HepG2 (cell line): ENCODE measurements around the gene TTLL4. TPM values are rescaled to one million over a fixed set of nuclear protein-coding genes. Genes with fewer than 3 reads are reported as not detected.

ENCODE experiments used
- ATRX ChIP-seq: sonication (generic); formaldehyde crosslinking; IDR thresholded peaks from 2 replicates; pipeline ENCODE4 v1.4.0; 2020; ENCODE audit warnings: missing genetic modification reagents, borderline replicate concordance
- DMTF1 ChIP-seq: sonication (generic); formaldehyde crosslinking; IDR thresholded peaks from 2 replicates; pipeline ENCODE4 v1.4.0; 2020; ENCODE audit warnings: mild to moderate bottlenecking, missing genetic modification reagents
- JUNB ChIP-seq: sonication (generic); formaldehyde crosslinking; IDR thresholded peaks from 2 replicates; pipeline ENCODE4 v1.8.0; 2022; ENCODE audit warnings: missing genetic modification reagents, mild to moderate bottlenecking, borderline replicate concordance
- KDM4B ChIP-seq: sonication (generic); formaldehyde crosslinking; IDR thresholded peaks from 2 replicates; pipeline ENCODE4 v1.4.0; 2020; ENCODE audit warnings: missing genetic modification reagents
- KLF13 ChIP-seq: sonication (generic); formaldehyde crosslinking; IDR thresholded peaks from 2 replicates; pipeline ENCODE4 v1.4.0; 2020; ENCODE audit warnings: mild to moderate bottlenecking, missing genetic modification reagents
- NFE2L2 ChIP-seq: fragments of 150-350 bp; IDR thresholded peaks from 2 replicates; pipeline ENCODE4 v1.6.1; 2014; ENCODE audit warnings: low read length
- PLSCR1 ChIP-seq: sonication (generic); formaldehyde crosslinking; IDR thresholded peaks from 2 replicates; pipeline ENCODE4 v1.5.0; 2020; ENCODE audit warnings: missing genetic modification reagents, mild to moderate bottlenecking, borderline replicate concordance
- RFXANK ChIP-seq: IDR thresholded peaks from 2 replicates; pipeline ENCODE4 v1.6.1; 2016
- SIX4 ChIP-seq: sonication (generic); formaldehyde crosslinking; IDR thresholded peaks from 2 replicates; pipeline ENCODE4 v1.4.0; 2020; ENCODE audit warnings: missing genetic modification reagents
- SRSF9 ChIP-seq: fragments of 200-400 bp; formaldehyde crosslinking; IDR thresholded peaks from 2 replicates; pipeline ENCODE4 v1.6.1; 2018; ENCODE audit warnings: borderline replicate concordance, mild to moderate bottlenecking, low read depth, low read length; ENCODE audit not compliant: insufficient read depth, poor library complexity, severe bottlenecking
- THYN1 ChIP-seq: sonication (generic); formaldehyde crosslinking; IDR thresholded peaks from 2 replicates; pipeline ENCODE4 v1.8.1; 2023; ENCODE audit warnings: low read depth, mild to moderate bottlenecking, moderate library complexity, missing genetic modification reagents, borderline replicate concordance
- TSC22D2 ChIP-seq: sonication (generic); formaldehyde crosslinking; IDR thresholded peaks from 2 replicates; pipeline ENCODE4 v1.5.1; 2020; ENCODE audit warnings: missing genetic modification reagents, mild to moderate bottlenecking, borderline replicate concordance
- ZNF143 ChIP-seq: sonication (generic); formaldehyde crosslinking; IDR thresholded peaks from 2 replicates; pipeline ENCODE4 v1.4.0; 2020; ENCODE audit warnings: missing genetic modification reagents
- ZNF232 ChIP-seq: sonication (generic); formaldehyde crosslinking; IDR thresholded peaks from 2 replicates; pipeline ENCODE4 v1.4.0; 2020; ENCODE audit warnings: missing genetic modification reagents, borderline replicate concordance
- ZNF317 ChIP-seq: sonication (generic); formaldehyde crosslinking; IDR thresholded peaks from 2 replicates; pipeline ENCODE4 v1.5.0; 2020; ENCODE audit warnings: mild to moderate bottlenecking, missing genetic modification reagents
- ZNF746 ChIP-seq: sonication (generic); formaldehyde crosslinking; IDR thresholded peaks from 2 replicates; pipeline ENCODE4 v1.8.0; 2022; ENCODE audit warnings: mild to moderate bottlenecking, missing genetic modification reagents
- ZNF772 ChIP-seq: sonication (generic); formaldehyde crosslinking; IDR thresholded peaks from 2 replicates; pipeline ENCODE4 v1.5.0; 2020; ENCODE audit warnings: mild to moderate bottlenecking, missing genetic modification reagents
- polyA plus RNA-seq, 8 experiments: library from polyadenylated mRNA; depleted of rRNA in 3 of 8; stranded (reverse) in 7 of 8; unstranded in 1 of 8; fragments of >200 nt; fragmentation: Illumina TruSeq in 4 of 8; extraction: Trizol in 4 of 8; gene quantifications; 2 replicates each; pipeline versions ENCODE4 v1.2.1 to v1.2.3, GENCODE V29; 2011 to 2016; ENCODE audit warnings: low read depth in 4 of 8, missing spikeins in 1 of 8, mixed read lengths in 1 of 8; ENCODE audit not compliant: insufficient read depth in 1 of 8
- total RNA-seq, 5 experiments: library from RNA; depleted of rRNA; stranded (reverse); fragments of >200 nt; fragmentation: Illumina TruSeq; extraction: Trizol; gene quantifications; 2 replicates each; pipeline ENCODE4 v1.2.3, GENCODE V29; 2016; ENCODE audit warnings: low read depth in 1 of 5
- TF ChIP-seq, protein P1 (sequence below): sonication (generic); formaldehyde crosslinking; IDR thresholded peaks from 2 replicates; pipeline ENCODE4 v1.4.0; 2020; ENCODE audit warnings: mild to moderate bottlenecking, missing genetic modification reagents

TTLL4 gene
- total and polyA plus RNA-seq, 2 of the 13 experiments (the other 11 are each of a cell fraction or from before 2014, with no cell fraction given), result 77.5 to 84.6 TPM

- TF ChIP-seq, protein P1, sequence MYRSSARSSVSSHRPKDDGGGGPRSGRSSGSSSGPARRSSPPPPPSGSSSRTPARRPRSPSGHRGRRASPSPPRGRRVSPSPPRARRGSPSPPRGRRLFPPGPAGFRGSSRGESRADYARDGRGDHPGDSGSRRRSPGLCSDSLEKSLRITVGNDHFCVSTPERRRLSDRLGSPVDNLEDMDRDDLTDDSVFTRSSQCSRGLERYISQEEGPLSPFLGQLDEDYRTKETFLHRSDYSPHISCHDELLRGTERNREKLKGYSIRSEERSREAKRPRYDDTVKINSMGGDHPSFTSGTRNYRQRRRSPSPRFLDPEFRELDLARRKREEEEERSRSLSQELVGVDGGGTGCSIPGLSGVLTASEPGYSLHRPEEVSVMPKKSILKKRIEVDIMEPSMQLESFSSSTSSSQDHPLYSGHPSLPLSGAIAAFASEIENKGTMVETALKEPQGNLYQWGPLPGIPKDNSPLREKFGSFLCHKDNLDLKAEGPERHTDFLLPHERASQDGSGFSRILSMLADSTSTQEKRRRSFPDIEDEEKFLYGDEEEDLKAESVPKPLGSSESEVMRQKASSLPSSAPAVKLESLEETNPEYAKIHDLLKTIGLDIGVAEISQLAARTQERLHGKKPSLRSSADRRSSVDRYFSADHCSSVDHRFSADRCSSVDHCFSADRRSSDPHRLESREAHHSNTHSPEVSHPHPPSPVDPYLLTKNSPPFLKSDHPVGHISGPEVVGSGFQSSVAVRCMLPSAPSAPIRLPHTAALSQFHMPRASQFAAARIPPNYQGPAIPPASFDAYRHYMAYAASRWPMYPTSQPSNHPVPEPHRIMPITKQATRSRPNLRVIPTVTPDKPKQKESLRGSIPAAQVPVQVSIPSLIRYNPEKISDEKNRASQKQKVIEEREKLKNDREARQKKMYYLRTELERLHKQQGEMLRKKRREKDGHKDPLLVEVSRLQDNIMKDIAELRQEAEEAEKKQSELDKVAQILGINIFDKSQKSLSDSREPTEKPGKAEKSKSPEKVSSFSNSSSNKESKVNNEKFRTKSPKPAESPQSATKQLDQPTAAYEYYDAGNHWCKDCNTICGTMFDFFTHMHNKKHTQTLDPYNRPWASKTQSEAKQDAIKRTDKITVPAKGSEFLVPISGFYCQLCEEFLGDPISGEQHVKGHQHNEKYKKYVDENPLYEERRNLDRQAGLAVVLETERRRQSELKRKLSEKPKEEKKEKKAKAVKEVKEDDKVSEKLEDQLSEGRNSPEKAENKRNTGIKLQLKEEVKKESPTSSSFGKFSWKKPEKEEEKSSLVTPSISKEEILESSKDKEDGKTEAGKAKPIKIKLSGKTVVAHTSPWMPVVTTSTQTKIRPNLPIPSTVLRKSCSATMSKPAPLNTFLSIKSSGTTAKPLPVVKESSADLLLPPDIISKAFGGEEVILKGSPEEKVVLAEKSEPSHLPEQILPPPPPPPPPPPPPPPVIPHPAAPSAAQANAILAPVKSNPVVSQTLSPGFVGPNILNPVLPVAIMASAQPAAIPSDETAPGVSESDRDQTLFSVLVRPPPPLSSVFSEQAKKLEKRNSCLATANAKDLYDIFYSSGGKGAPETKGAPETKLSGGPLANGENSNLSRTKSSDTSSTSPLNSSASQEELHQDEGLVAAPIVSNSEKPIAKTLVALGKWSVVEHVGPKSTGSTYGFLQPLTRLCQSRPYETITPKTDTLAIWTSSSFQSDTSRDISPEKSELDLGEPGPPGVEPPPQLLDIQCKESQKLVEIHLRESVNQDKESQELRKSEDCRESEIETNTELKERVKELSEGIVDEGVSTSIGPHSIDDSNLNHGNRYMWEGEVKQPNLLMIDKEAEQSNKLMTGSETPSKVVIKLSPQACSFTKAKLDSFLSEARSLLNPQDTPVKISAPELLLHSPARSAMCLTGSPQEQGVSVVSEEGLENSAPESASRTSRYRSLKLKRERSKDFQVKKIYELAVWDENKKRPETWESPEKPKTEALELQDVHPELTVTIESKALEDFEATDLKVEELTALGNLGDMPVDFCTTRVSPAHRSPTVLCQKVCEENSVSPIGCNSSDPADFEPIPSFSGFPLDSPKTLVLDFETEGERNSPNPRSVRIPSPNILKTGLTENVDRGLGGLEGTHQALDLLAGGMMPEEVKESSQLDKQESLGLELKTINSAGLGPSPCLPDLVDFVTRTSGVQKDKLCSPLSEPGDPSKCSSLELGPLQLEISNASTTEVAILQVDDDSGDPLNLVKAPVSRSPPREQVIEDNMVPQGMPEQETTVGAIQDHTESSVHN (CRISPR knock-in tag), result peak; percentile 96
- 0 out of 2 replicates have a peak, but pooled peaks have one; percentile 72 for TF ChIP-seq ZNF746 (CRISPR knock-in tag)
- TF ChIP-seq SIX4 (CRISPR knock-in tag), result peak; percentile 61
- TF ChIP-seq JUNB (CRISPR knock-in tag), result no peak
- peak; percentile 98 for TF ChIP-seq ZNF772
- TF ChIP-seq KLF13, result peak; percentile 96; the same call in 1 of the 2 replicates
- TF ChIP-seq ZNF143, result peak; percentile 95
- TF ChIP-seq TSC22D2 (CRISPR knock-in tag), result peak; percentile 80; the same call in 1 of the 2 replicates
- no peak for TF ChIP-seq DMTF1 (CRISPR knock-in tag)
- TF ChIP-seq ZNF317 (CRISPR knock-in tag), result peak; percentile 86
- no peak for TF ChIP-seq ZNF232
- no peak for TF ChIP-seq SRSF9
- no peak for TF ChIP-seq ATRX (CRISPR knock-in tag)
- peak; percentile 36; the same call in 1 of the 2 replicates for TF ChIP-seq PLSCR1 (CRISPR knock-in tag)
- TF ChIP-seq RFXANK (CRISPR knock-in tag), result peak; percentile 63; the same call in 1 of the 2 replicates
- TF ChIP-seq KDM4B, result peak; percentile 63; the same call in 1 of the 2 replicates
- no peak for TF ChIP-seq NFE2L2
- peak; percentile 85; the same call in 1 of the 2 replicates for TF ChIP-seq THYN1 (CRISPR knock-in tag)
These were observed at the start of gene TTLL4 (continued) for GRCh38 chr2:218710687-218711549.
